HG03095 (cell line): ENCODE data around the gene SCEL.

Experiments used
- ATAC-seq: cut with Tn5 transposase; IDR thresholded peaks from one replicate; pipeline ENCODE4 v1.9.1; 2021; ENCODE audit warnings: moderate library complexity; ENCODE audit not compliant: unreplicated experiment

The SCEL gene

DNA sequence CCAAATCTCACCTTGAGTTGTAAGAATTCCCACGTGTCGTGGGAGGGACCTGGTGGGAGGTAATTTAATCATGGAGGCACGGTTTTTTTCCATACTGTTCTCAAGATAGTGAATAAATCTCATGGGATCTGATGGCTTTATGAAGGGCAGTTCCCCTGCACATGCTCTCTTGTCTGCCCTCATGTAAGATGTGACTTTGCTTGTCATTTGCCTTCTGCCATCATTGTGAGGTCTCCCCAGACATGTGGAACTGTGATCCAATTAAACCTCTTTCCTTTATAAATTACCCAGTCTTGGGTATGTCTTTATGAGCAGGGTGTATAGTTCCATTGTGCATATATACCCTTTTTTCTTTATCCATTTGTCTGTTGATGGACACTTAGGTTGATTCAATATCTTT is 13.1 kb downstream of the SCEL start:
- ATAC-seq = no peak

DNA sequence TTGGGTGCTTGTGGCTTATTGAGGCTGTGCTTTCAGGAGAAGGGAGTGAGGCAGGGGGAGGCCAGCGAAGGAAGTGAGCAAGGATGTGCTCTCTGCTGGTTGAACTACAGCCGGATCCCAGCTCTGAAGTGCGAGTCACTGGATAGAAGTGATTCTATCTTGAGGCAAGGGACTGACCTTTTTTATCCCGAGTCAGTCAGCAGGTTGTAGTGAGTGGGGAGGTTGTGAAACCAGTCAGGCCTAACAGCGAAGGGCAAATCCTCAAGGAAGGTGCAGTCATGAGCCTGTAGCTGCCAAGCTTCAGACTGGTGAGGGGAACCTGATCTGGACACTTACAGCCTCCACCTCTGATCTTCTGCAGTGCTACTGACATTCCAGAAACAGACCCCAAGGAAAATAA is 18.6 kb downstream of the SCEL start:
- no peak for ATAC-seq

GRCh38 chr13:77555246-77555645 is 19.7 kb downstream of the SCEL start:
- no peak for ATAC-seq

DNA sequence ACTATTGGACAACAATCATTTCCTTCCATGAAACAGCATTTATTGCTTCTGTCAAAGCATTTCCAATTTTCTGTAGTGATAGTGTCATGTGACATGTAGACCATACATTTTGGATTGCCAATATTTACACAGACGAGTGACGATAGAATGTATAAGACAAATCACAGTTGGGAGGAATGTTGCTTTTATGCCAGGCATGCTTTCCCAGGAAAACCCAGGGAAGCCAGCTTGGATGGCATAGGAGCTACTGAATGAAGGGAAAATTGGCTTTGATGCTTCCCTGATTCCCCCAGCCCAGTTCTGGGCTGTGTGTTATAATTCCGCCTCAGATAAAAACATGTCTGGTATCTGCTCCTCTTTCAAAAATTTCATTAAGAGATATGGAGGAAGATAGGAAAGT is 22.5 kb downstream of the SCEL start:
- no peak for ATAC-seq

DNA sequence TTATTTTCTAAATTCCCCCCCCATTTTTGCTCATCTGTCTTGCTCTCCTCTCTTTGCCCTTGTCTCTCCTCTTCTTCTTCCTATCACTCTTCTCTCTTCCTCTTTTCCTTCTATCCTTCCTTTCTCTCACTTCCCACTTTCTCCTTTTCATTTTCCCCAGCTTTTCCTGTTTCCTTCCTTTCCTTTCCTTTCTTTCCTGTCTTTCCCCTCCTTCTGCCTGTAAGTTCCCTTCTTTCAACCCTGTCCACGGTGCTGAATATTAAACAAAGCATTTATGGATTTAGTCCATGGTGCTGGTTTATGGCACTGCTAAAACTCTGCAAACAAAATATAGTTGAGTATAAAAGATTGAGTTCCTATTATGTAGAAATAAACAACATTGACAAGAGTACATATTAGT is 27.6 kb downstream of the SCEL start:
- ATAC-seq = no peak

DNA sequence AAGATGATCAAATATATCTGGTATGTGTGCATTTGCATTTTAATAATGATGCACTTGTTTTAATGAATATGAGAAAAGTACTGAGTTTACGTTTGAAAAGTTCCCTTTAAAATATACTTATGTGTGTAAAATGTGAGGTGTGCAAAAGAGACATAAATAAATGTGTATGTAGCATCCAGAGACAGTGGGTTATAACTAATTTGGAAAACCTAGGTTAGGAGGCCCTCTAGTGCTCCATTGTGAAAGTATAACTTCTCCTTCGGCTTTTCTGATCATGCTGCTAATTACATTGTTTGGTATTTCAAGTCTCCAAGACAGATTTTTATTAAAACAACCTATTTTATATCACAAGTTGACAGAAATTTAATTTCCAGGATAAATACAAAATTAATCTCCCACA is 30.1 kb downstream of the SCEL start:
- ATAC-seq = no peak

- no peak for ATAC-seq
Measured at GRCh38 chr13:77571956-77572355, 36.5 kb downstream of the SCEL start.

DNA sequence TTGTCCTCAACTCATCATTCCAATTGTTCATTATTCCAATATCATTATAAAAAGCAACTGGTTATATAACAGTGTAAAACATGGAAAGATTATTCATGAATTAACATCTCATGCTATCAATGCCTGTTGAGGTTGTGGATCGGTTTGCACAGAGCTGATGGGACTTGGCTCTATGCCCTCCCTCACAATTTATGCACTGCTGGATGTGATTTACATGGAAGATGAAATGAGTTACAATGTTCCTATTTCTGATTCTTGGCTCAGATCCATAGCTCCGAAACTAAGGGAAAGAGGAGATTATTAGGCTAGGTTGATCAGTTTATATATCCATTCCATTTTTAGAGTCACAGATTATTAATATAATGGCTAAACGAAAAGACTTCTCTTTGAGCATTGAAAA is 38.6 kb downstream of the SCEL start:
- no peak for ATAC-seq

DNA sequence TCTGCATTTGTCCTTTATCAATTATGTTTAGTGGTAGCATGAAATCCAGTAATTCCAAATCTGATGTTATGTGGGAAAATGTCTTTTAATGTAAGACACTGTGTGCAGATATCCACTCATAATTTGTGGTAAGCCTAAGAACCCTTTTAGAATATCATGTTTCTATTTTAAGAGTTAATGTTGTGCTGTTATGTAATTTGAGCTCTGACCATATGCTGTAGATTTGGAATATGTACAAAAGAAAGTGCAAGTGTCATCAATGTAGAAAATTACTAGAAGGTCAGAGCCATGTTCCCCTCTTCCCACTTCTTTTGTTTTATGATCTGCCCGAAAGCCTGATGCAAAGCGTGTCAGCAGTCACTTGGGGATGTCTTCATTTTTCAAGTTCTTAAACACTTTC is 44.5 kb downstream of the SCEL start:
- ATAC-seq = no peak

DNA sequence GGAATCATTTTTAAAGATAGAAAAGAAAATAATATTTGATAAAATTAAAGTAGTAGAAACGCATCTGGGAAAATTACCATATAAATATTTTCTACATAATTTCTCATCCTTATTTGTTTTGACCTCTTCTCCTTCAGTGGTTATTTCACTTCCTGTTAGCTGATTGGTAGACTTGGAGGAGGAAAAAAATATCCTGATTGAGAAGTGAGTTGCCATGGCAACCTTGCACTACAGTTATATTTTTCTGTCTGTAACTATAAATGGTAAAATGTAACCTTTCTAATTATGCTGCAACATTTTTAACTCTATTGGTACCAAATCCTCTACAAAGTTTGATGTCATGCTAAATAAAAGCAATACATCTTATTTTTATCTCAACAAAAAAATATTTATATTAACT is 45.2 kb downstream of the SCEL start:
- no peak for ATAC-seq

DNA sequence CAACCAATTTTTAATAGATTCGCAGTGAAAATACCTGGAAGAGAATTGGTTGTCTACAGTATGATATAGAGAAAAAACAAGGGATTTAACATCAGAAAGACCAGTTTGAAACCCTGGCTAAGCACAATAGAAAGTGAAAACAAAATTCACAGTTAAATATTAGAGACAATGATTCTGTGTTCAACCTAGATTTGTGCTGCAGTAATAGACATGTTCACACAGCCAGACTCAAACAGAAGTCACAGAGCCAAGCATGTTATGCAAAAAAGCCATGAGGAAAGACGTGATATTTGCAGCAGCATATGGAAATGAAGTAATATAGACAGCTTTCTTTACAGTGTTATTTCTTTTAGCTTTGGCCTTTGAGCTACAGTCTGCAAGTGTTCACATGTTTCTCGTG is 48.1 kb downstream of the SCEL start:
- ATAC-seq = no peak

DNA sequence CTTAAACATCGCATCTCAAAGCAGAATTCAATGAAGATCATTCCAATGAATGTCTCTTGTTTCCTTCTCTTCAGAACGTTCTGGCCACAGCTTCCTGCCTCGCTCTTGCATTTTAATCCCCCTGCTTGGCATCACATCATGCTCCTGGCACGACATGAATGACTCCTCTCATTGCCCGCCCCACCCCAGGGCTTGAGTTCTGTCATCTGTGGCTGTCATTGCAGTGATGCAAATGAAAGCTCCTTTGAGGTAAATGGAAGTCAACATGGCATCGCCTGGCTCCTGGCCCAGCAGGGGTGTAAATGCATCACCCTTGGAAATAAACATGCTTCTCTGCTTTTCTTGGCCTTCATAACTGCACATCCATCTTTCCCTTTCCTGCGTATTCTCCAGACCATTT is 48.6 kb downstream of the SCEL start:
- ATAC-seq = no peak

DNA sequence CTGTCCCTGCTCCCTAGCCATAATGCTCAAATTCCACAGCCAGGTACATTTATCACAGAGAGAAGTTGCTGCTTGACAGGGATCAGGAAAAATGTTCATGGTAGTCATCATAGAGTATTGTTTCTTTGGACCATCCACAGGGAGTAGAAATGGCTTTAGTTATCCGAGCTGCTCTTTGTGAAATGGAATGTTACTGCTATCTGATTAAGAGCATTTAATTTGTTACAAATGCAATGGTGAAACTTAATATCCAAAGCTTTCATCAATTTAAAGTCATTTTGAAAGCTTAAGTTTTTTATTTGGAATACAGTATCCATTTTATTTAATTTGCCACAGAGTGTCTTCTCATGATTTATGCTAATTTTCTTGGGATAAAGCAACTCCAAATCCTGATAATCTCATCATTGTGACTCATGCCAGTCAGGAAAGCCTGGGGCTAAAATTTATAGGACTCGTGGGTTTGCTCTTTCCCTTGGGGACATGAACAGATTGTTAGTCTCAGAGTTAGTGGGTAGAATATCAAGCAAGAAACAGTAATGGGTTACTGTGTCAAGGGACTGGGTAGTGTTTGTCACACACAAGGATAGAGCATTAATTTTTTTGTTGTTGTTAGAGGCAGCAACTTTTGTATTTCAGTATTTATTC is 59.8 kb downstream of the SCEL start:
- ATAC-seq = no peak

- no peak for ATAC-seq
Measured at GRCh38 chr13:77596777-77597176, 61.3 kb downstream of the SCEL start.

DNA sequence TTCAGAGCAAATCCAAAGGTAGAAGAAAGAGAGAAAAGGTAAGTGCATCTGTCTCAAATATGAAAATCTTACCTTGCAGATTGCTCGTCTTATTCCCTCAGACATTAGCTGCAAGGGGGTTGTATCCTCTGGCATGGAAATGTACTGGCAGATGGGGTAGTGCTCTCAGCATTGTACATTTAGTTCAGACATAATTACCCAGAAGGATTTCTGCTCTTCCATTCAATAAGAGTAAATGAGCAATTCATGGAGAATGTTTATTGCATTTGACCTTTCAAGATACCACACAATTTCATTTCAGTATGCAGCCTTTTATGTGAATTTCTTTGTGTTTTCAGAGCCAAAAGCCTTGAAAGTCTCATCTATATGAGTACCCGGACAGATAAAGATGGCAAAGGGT is 63.8 kb downstream of the SCEL start:
- no peak for ATAC-seq

DNA sequence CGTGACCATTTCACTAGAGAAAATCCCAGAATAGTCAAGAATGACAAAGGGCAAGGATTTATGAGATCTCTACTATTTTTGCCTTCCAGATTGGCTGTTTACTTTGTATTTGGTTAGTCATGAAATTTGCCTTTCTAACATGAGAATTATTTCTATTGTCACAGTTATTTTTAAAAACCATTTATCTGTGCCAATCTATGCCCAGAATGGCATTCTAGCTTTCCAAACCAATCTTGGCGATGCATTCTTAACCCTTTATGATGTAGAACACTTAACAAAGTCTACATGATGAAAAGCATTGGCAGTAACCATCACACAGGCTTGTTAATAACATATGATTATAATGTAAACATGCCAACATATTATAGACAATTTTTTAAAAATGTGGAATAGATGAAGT is 65.2 kb downstream of the SCEL start:
- ATAC-seq = no peak

GRCh38 chr13:77611068-77611467 is 75.6 kb downstream of the SCEL start:
- no peak for ATAC-seq

GRCh38 chr13:77616027-77616426 is 80.5 kb downstream of the SCEL start:
- no peak for ATAC-seq

GRCh38 chr13:77619655-77620054 is 84.1 kb downstream of the SCEL start:
- ATAC-seq = no peak

GRCh38 chr13:77620138-77620537 is 84.6 kb downstream of the SCEL start:
- no peak for ATAC-seq

DNA sequence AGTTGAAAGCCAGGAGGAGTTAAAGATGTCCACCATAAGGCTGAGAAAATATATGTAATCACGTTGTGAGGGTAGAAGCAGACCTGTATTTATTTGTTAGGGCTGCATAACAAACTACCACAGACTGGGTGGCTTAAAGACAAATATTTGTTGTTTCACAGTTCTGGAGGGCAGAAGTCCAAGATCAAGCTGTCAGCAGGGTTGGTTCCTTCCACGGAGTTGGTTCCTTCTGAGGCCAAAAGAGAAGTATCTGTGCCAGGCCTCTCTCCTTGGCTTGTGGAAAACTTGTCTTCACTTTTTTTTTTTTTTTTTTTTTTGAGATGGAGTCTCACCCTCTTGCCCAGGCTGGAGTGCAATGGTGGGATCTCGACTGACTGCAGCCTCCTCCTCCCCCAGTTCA is 88.3 kb downstream of the SCEL start:
- no peak for ATAC-seq

DNA sequence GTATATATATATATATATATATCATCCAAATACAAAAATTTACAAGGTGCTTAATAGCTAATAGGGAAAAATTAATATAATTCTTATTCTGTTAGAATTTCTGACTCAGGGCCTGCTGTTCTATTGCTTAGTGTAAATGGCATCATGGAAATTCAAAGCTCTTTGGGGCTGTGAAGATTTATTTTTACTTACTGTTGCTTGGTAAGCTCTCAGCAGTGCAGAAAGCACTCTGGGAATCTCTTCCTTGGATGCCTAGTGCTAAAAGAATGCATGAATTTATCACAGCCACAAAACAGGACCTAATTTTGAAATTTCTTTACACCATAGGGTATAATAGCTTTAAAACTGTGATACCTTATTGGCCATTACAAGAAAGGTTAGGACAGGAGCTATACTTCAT is 92.7 kb downstream of the SCEL start:
- ATAC-seq = no peak

DNA sequence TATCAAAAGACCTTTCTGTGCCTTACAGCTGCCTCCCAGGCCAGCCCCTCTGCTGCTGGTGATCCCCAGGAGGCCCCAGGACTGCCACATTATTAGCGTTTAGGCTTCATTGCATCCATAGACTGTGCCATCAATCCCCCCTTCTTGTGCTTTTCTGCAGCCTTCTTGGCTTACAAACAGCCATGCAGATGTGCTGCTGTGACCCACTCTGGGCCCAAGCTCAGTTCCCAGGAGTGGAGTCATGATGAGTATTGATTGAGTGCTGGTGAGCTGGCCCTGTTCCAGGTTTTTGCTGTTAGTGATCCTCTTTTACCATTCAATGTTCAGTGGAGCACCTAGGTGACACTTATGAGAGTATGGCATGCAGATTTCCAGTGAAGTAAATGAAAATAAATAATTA is 102.1 kb downstream of the SCEL start:
- no peak for ATAC-seq

DNA sequence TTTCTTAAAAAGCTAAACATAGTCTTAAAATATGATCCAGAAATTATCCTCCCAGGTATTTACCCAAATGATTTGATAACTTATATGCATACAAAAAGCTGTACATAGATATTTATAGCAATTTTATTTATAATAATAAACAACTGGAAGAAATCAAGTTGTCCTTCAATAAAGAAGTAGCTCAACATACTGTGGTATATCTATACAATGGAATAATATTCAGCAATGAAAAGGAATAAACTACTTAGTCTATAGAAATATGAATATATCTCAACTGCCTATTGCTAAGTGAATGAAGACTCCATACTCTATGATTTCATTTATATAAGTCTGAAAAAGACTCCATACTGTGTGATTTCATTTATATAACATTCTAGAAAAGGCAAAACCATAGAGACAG is 114.9 kb downstream of the SCEL start:
- no peak for ATAC-seq
